HG02678 (cell line): Measurements from ENCODE around the gene TPBGL.

ENCODE experiments used
- ATAC-seq: cut with Tn5 transposase; IDR thresholded peaks from one replicate; pipeline ENCODE4 v1.9.1; 2021; ENCODE audit warnings: mild to moderate bottlenecking, moderate library complexity; ENCODE audit not compliant: unreplicated experiment

Gene TPBGL

DNA sequence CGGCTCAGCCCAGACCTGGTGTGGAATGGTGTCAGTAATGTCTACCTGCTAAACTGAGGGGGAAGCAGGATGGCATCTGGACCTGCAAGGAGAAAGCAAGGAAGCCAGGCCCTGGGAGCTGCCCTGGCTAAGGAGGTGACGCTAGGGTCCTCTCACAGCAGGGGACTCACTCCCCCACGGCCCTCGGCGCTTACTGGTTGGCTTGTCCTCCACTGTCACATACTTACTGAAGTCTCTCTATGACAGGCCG lies 48.9 kb downstream of the TPBGL start:
- no peak for ATAC-seq

GRCh38 chr11:75289919-75290318 lies 49.3 kb downstream of the TPBGL start:
- ATAC-seq, result no peak

- no peak for ATAC-seq
Measured at GRCh38 chr11:75291741-75292140, 51.2 kb downstream of the TPBGL start.

- ATAC-seq, result no peak
Measured at GRCh38 chr11:75292943-75293342, 52.4 kb downstream of the TPBGL start.
